Gastrocnemius medialis (tissue), 4 donors: ENCODE measurements around the gene ZKSCAN5. TPM values are rescaled to one million over a fixed set of nuclear protein-coding genes. Genes with fewer than 3 reads are reported as not detected.

ENCODE experiments used
- ATAC-seq, 2 donors: fragments of 150-250 bp; one replicate each; pipeline ENCODE4 v1.9.1; 2016
- DNase-seq, 2 donors: peaks; one replicate each; pipeline ENCODE4 v3.0.0-alpha.2; 2019
- H3K27ac ChIP-seq, 4 donors: fragments of 200-600 bp; sonication (generic); 1 replicate in 1 of 4; 2 replicates in 3 of 4; pipeline ENCODE4 v1.5.1; 2016 to 2018; ENCODE audit warnings: mild to moderate bottlenecking in 2 of 4, moderate library complexity in 1 of 4
- H3K27me3 ChIP-seq, 3 donors: fragments of 200-600 bp; sonication (generic) in 2 of 3; 1 replicate in 1 of 3; 2 replicates in 2 of 3; pipeline versions ENCODE4 v1.5.1 to v1.6.0; 2016 to 2019; ENCODE audit warnings: mild to moderate bottlenecking in 1 of 3, moderate library complexity in 1 of 3
- H3K36me3 ChIP-seq, 2 donors: fragments of 200-600 bp; sonication (generic) in 1 of 2; one replicate each; pipeline ENCODE4 v1.5.1; 2017 to 2018
- H3K4me1 ChIP-seq, 2 donors: fragments of 200-600 bp; sonication (generic) in 1 of 2; one replicate each; pipeline ENCODE4 v1.5.1; 2016 to 2017; ENCODE audit warnings: mild to moderate bottlenecking in 2 of 2
- H3K4me3 ChIP-seq, 4 donors: fragments of 200-600 bp; sonication (generic) in 3 of 4; 1 replicate in 1 of 4; 2 replicates in 3 of 4; pipeline ENCODE4 v1.5.1; 2016 to 2019; ENCODE audit warnings: mild to moderate bottlenecking in 2 of 4
- H3K9me3 ChIP-seq, 3 donors: fragments of 200-600 bp; sonication (generic) in 2 of 3; 1 replicate in 1 of 3; 2 replicates in 2 of 3; pipeline ENCODE4 v1.5.1; 2016 to 2019
- CTCF ChIP-seq, 5 experiments: fragments of 450-650 bp in 3 of 5; fragments of 200-600 bp in 2 of 5; sonication (generic) in 2 of 5; IDR thresholded peaks in 4 of 5; conservative IDR thresholded peaks in 1 of 5; 1 replicate in 4 of 5; 2 replicates in 1 of 5; pipeline ENCODE4 v1.5.1; 2016 to 2019; ENCODE audit warnings: antibody characterized with exemption in 5 of 5, mild to moderate bottlenecking in 3 of 5, moderate library complexity in 3 of 5
- POLR2A ChIP-seq, 2 donors: fragments of 450-650 bp; IDR thresholded peaks; one replicate each; pipeline ENCODE4 v1.6.1; 2017; ENCODE audit warnings: antibody characterized with exemption in 2 of 2, mild to moderate bottlenecking in 2 of 2, moderate library complexity in 2 of 2
- in situ Hi-C, 4 donors: fragments of 200-750 bp; cut with MboI; loops; one replicate each; pipeline versions ENCODE4 v1.15.0 to v1.8.0; 2017; ENCODE audit warnings: low sequenced_read_pairs in 4 of 4
- intact Hi-C: fragments of 100-400 bp; cut with DNase I; formaldehyde crosslinking; loops from one replicate; pipeline ENCODE4 v1.15.1; 2023; ENCODE audit warnings: low total_unique reads
- total RNA-seq, 4 donors: library from RNA; depleted of rRNA; stranded (reverse); fragments of >200 nt; gene quantifications; one replicate each; pipeline versions ENCODE4 v1.1.0 to v1.2.3, GENCODE V29; 2016

ZKSCAN5 gene
- total RNA-seq, 4 donors from 2014 or later: 7.3 to 12.3 (median 10.5) TPM

DNA sequence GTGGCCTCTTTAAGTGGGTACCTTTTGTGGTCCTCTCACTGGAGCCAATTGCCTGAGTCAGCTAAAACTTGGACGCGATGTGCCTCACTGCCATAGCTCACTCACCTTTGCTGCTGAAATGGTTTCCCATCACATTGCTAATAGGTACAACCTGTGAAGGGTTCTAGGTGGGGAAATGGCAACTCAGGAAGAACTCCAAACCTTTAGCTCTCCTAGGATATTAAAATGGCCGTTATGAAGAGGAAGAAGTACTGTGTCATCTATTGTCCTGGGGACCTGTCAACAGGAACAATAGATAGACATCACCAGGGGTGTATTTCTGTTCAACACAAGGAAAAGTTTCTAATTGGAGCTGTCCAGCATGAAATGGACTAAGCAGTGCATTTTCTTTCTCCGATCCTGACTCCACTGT is 52.7 kb downstream of the ZKSCAN5 start:
- Histone ChIP-seq H3K27ac (peak overlapping the region; percentile 96 to 99 (median 98)), H3K27me3 (no peaks in the 10 kb centered on the region), H3K9me3 (no peaks in the 10 kb centered on the region), H3K36me3 (peaks cover 0 to 31% of the 10 kb centered on the region in 2 donors), H3K4me1 (peaks cover 22 to 28% of the 10 kb centered on the region in 2 donors), H3K4me3 (peak overlapping the region; percentile 82 to 94 (median 90))
- no peak for DNase-seq
- TF ChIP-seq POLR2A (IDR thresholded peaks at IDR 0.05): no peak
- no peak for TF ChIP-seq CTCF (IDR thresholded peaks at IDR 0.05 in 4 of 5, conservative IDR thresholded peaks at IDR 0.05 in 1 of 5)
- in situ Hi-C loops: loop anchor here in 1 of 4 donors (10.0 kb wide), 1 partner anchor 52 kb away; the partner anchor contains the start of genes ZKSCAN5 and ZNF394
- ATAC-seq: no peak
- intact Hi-C loops: loop anchor here (10.0 kb wide), 2 partner anchors 868 to 1318 kb away; partner anchors contain the start of genes MEPCE, SRRT and ZCWPW1

GRCh38 chr7:99557940-99558305 is 53.5 kb downstream of the ZKSCAN5 start:
- Histone ChIP-seq H3K27ac (peak overlapping the region; percentile 96 to 99 (median 98)), H3K4me3 (peak overlapping the region; percentile 82 to 94 (median 90)), H3K4me1 (peaks cover 19 to 30% of the 10 kb centered on the region in 2 donors), H3K9me3 (no peaks in the 10 kb centered on the region), H3K36me3 (peaks cover 0 to 36% of the 10 kb centered on the region in 2 donors), H3K27me3 (no peaks in the 10 kb centered on the region)
- no peak for TF ChIP-seq CTCF (IDR thresholded peaks at IDR 0.05 in 4 of 5, conservative IDR thresholded peaks at IDR 0.05 in 1 of 5)
- no peak for TF ChIP-seq POLR2A (IDR thresholded peaks at IDR 0.05)
- ATAC-seq (peak; percentile 8 to 55), DNase-seq (no peak)
- intact Hi-C loops (loop anchor here (2.0 to 10.0 kb wide), 4 partner anchors 53 to 1317 kb away; partner anchors contain the start of genes MEPCE, SRRT, ZCWPW1 and ZKSCAN5), in situ Hi-C loops (loop anchor here in 1 of 4 donors (10.0 kb wide), 1 partner anchor 53 kb away; the partner anchor contains the start of genes ZKSCAN5 and ZNF394)

DNA sequence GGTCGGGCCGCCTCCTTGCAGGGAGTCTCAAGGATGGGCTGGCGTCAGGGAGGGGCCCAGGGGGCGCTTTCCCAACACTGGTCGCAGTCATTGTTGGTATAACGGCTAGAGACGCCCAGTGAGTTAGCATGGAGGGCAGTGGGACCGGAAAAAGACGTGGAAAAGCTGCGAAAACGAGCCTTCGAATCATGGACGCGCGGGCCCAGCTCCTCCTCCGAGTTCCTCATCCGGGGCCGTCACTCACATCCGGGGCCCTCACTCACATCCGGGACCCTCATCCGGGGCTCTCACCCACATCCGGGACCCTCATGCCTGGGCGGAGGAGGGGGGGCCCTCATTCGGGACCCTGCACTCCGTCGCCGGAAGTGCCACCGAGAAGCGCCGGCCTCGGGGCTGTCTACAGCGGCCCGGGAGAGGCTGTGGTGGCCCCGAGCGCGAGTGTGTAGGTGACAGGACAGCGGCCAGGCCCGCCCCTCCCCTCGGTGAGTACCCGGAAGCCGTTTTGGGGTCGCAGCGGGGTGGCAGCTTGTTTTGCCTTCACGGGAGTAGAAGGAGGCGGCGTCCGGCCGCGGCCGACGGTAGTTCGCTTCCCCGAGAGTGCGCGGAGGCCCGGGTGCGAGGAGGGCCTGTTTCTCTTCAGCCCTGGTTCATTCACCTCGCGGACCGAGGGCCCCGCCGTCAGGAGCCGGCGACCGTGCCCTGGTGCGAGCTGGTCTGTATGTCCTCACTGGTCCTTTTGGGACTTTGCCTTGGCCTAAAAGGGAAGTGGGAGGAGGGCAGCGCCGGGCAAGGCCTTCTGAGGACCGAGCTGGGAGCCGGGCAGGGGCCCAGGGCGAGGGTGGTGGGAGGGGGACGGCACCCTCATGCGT is 54.1 kb downstream of the ZKSCAN5 start, which contains the start of gene ZNF655:
Gene ZNF655, plus strand, starts transcription at position 337 of the 869 bp plus-strand sequence. CDS start 1,918 bp downstream, outside the sequence.
- intact Hi-C loops (loop anchor here (2.0 to 10.0 kb wide), 4 partner anchors 54 to 1316 kb away; partner anchors contain the start of genes MEPCE, SRRT, ZCWPW1 and ZKSCAN5), in situ Hi-C loops (loop anchor here in 1 of 4 donors (10.0 kb wide), 1 partner anchor 54 kb away; the partner anchor contains the start of genes ZKSCAN5 and ZNF394)
- DNase-seq: peak; percentile 91 to 92
- peak within 1 kb of the TSS; percentile 96 to 99 (median 98) for H3K27ac ChIP-seq
- ATAC-seq: peak; percentile 86 to 92
- H3K27me3 ChIP-seq: no peaks in the 10 kb centered on the region
- peaks cover 19 to 31% of the 10 kb centered on the region in 2 donors for H3K4me1 ChIP-seq
- H3K4me3 ChIP-seq: peak within 1 kb of the TSS; percentile 82 to 94 (median 90)
- H3K36me3 ChIP-seq: peaks cover 0 to 43% of the 10 kb centered on the region in 2 donors
- peak; percentile 91 to 93 for TF ChIP-seq POLR2A (IDR thresholded peaks at IDR 0.05)
- no peak for TF ChIP-seq CTCF (IDR thresholded peaks at IDR 0.05 in 4 of 5, conservative IDR thresholded peaks at IDR 0.05 in 1 of 5)
- no peaks in the 10 kb centered on the region for H3K9me3 ChIP-seq

- no peak for TF ChIP-seq POLR2A (IDR thresholded peaks at IDR 0.05)
- TF ChIP-seq CTCF (IDR thresholded peaks at IDR 0.05 in 4 of 5, conservative IDR thresholded peaks at IDR 0.05 in 1 of 5): no peak
- no peak for DNase-seq
- H3K9me3 ChIP-seq: no peaks in the 10 kb centered on the region
- intact Hi-C loops: loop anchor here (2.0 to 10.0 kb wide), 4 partner anchors 55 to 1315 kb away; partner anchors contain the start of genes MEPCE, SRRT, ZCWPW1 and ZKSCAN5
- peaks cover 0 to 46% of the 10 kb centered on the region in 2 donors for H3K36me3 ChIP-seq
- peak overlapping the region; percentile 82 to 94 (median 90) for H3K4me3 ChIP-seq
- no peak for ATAC-seq
- H3K27ac ChIP-seq: peak overlapping the region; percentile 96 to 99 (median 98)
- in situ Hi-C loops: loop anchor here in 1 of 4 donors (10.0 kb wide), 1 partner anchor 55 kb away; the partner anchor contains the start of genes ZKSCAN5 and ZNF394
- H3K4me1 ChIP-seq: peaks cover 19 to 31% of the 10 kb centered on the region in 2 donors
- no peaks in the 10 kb centered on the region for H3K27me3 ChIP-seq
Observed at GRCh38 chr7:99559175-99559915, 54.9 kb downstream of the ZKSCAN5 start.
